Endothelial cell (in vitro differentiated cells): ENCODE measurements around the gene NOC4L. TPM values are rescaled to one million over a fixed set of nuclear protein-coding genes. Genes with fewer than 3 reads are reported as not detected.
A peak's percentile ranks its signal among the peaks of the same experiment; 100 is the strongest.

Experiments
- DNase-seq: peaks from one replicate; pipeline ENCODE4 v3.0.0; 2021; ENCODE audit warnings: low spot score
- H3K27ac Mint-ChIP-seq: one replicate; pipeline ENCODE4 v1.8.0; 2021; ENCODE audit warnings: mixed read lengths, inconsistent platforms; ENCODE audit not compliant: unreplicated experiment
- H3K27me3 Mint-ChIP-seq: one replicate; pipeline ENCODE4 v1.8.0; 2021; ENCODE audit warnings: mild to moderate bottlenecking, moderate library complexity, mixed read lengths, inconsistent platforms; ENCODE audit not compliant: unreplicated experiment
- H3K36me3 Mint-ChIP-seq: one replicate; pipeline ENCODE4 v1.8.0; 2021; ENCODE audit warnings: mild to moderate bottlenecking, low read depth, mixed read lengths, inconsistent platforms; ENCODE audit not compliant: unreplicated experiment
- H3K4me1 Mint-ChIP-seq: one replicate; pipeline ENCODE4 v1.8.0; 2021; ENCODE audit warnings: mild to moderate bottlenecking, mixed read lengths, inconsistent platforms; ENCODE audit not compliant: unreplicated experiment
- H3K4me3 Mint-ChIP-seq: one replicate; pipeline ENCODE4 v1.8.0; 2021; ENCODE audit warnings: mild to moderate bottlenecking, mixed read lengths, inconsistent platforms; ENCODE audit not compliant: unreplicated experiment
- H3K9me3 Mint-ChIP-seq: one replicate; pipeline ENCODE4 v1.8.0; 2021; ENCODE audit warnings: mixed read lengths, inconsistent platforms; ENCODE audit not compliant: unreplicated experiment
- CTCF ChIP-seq: fragments of 200-600 bp; sonication (generic); IDR thresholded peaks from one replicate; pipeline ENCODE4 v1.5.0; 2021; ENCODE audit warnings: antibody characterized with exemption; ENCODE audit not compliant: unreplicated experiment
- total RNA-seq: library from RNA; stranded (reverse); fragmentation: NEBNext Ultra II Directional; extraction: Animal tissue kit (Norgen Biotek cat#: 25700); gene quantifications from one replicate; pipeline ENCODE4 v1.2.1, GENCODE V29; 2021; ENCODE audit not compliant: unreplicated experiment

The NOC4L gene
- total RNA-seq, 1 donor from 2014 or later, result 18.2 TPM

- Mint-ChIP-seq H3K27ac (peak overlapping the region; percentile 82), H3K4me1 (peaks cover 12% of the 10 kb centered on the region), H3K27me3 (peaks cover 21% of the 10 kb centered on the region), H3K36me3 (peaks cover 17% of the 10 kb centered on the region), H3K9me3 (no peaks in the 10 kb centered on the region), H3K4me3 (peak overlapping the region; percentile 93)
- no peak for DNase-seq
- no peak for TF ChIP-seq CTCF
These were observed 532 bp downstream of the NOC4L start for GRCh38 chr12:132144810-132145168.

DNA sequence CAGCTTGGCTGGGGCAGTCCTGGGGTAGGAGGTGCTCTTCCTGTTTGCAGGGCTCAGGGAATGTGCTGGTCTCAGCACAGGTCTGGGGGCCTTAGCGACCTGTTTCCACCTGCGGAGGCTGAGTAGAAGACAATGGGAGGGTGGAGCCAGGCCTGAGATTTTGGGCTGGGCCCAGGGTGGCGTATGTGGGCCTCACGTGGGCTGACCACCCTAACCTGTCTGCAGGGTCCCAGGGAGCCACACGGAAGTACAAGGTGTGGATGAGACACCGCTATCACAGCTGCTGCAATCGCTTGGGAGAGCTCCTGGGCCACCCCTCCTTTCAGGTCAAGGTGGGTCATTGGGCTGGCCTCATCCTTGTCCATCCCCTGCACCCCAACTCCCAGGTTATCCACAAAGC lies 1.1 kb downstream of the NOC4L start:
- TF ChIP-seq CTCF, result no peak
- no peak overlapping the region for H3K27ac Mint-ChIP-seq
- peaks cover 12% of the 10 kb centered on the region for H3K4me1 Mint-ChIP-seq
- peaks cover 16% of the 10 kb centered on the region for H3K36me3 Mint-ChIP-seq
- DNase-seq, result no peak
- H3K27me3 Mint-ChIP-seq, result peaks cover 19% of the 10 kb centered on the region
- H3K9me3 Mint-ChIP-seq, result no peaks in the 10 kb centered on the region
- H3K4me3 Mint-ChIP-seq, result peak overlapping the region; percentile 93

DNA sequence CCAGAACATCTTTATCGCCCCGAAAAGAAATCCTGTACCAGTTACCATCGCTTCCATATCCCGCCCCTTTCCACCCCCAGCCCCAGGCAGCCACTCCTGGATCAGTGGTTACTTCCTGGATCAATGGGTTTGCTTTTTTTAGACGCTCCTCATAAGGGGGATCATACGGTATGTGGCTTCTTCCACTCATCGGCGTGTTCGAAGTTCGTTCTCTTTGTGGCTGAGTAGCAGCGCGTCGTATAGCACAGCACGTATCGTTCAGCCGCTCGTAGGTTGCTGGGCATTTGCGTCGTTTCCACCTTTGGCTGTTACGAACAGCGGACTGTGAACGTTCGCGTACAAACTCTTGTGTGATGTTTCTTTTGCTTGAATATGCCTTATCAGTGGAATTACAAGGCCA lies 1.8 kb downstream of the NOC4L start:
- peaks cover 18% of the 10 kb centered on the region for H3K27me3 Mint-ChIP-seq
- peak overlapping the region; percentile 78 for H3K4me3 Mint-ChIP-seq
- H3K9me3 Mint-ChIP-seq, result no peaks in the 10 kb centered on the region
- TF ChIP-seq CTCF, result no peak
- H3K27ac Mint-ChIP-seq, result peak overlapping the region; percentile 15
- H3K4me1 Mint-ChIP-seq, result peaks cover 12% of the 10 kb centered on the region
- DNase-seq, result no peak
- H3K36me3 Mint-ChIP-seq, result peaks cover 16% of the 10 kb centered on the region

- TF ChIP-seq CTCF, result no peak
- Mint-ChIP-seq H3K36me3 (peaks cover 16% of the 10 kb centered on the region), H3K4me3 (peak overlapping the region; percentile 78), H3K27me3 (peaks cover 18% of the 10 kb centered on the region), H3K4me1 (peaks cover 12% of the 10 kb centered on the region), H3K27ac (no peak overlapping the region), H3K9me3 (no peaks in the 10 kb centered on the region)
- no peak for DNase-seq
These were observed 2.6 kb downstream of the NOC4L start for GRCh38 chr12:132146772-132147422.

DNA sequence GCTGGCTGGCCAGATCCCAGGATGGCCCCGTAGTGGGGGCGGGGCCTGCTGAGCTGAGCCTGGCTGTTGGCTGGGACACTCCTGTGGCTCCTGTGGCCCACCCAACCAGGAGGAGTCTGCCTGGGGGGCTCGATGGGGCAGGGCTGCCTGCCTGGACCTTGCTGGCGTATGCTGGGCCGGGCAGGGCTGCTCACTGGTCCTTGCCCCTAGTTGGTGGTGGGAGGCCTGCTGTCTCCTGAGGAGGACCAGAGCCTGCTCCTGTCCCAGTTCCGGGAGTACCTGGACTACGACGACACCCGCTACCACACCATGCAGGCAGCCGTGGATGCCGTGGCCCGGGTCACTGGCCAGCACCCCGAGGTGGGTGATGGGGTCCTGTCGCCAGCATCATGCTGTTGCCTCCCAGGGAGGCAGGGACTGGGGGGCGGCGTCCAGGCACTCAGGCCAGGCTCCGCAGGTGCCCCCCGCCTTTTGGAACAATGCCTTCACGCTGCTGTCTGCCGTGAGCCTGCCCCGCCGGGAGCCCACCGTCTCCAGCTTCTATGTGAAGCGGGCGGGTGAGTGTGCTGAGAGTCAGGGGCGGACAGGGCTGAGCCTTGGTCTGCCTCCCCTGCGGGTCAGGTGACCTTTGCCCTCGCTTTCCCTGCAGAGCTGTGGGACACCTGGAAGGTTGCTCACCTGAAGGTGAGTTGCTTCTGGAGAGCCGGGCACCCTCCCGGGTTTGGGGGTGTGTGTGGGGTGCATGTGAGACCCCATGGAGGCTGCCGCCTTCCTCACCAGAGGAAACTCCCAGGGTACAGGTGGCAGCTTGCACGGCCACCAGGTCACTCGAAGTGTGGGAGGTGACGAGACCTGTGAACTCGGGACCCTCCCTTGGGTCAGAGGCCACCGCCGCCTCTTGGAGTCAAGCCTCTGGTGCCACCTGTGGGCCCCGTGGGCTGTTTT lies 3.4 kb downstream of the NOC4L start:
- peaks cover 18% of the 10 kb centered on the region for H3K27me3 Mint-ChIP-seq
- peaks cover 12% of the 10 kb centered on the region for H3K4me1 Mint-ChIP-seq
- H3K36me3 Mint-ChIP-seq, result peaks cover 16% of the 10 kb centered on the region
- no peak for DNase-seq
- no peaks in the 10 kb centered on the region for H3K9me3 Mint-ChIP-seq
- H3K27ac Mint-ChIP-seq, result no peak overlapping the region
- H3K4me3 Mint-ChIP-seq, result no peak overlapping the region
- no peak for TF ChIP-seq CTCF
